MM.1S (cell line): ENCODE data around the gene E4F1.

Source experiments
- CTCF ChIP-seq: fragments of 300-600 bp; sonication (generic); IDR thresholded peaks from 2 replicates; pipeline ENCODE4 v1.5.1; 2016; ENCODE audit warnings: antibody characterized with exemption, low read length, mixed read lengths
- EZH2 ChIP-seq: fragments of 300-600 bp; sonication (generic); optimal IDR thresholded peaks from 2 replicates; pipeline ENCODE3; 2017; ENCODE audit warnings: low read depth, mild to moderate bottlenecking, antibody characterized with exemption, low read length, mixed read lengths

- TF ChIP-seq CTCF (no peak), EZH2 (no peak)
Observed at GRCh38 chr16:2208772-2209171, 14.6 kb upstream of the E4F1 start.
